GM12891 (cell line): Measurements from ENCODE around the gene NXN.
"Not testable (repeated sequence)": the region's sequence is repeated elsewhere in the genome, so short reads cannot be mapped to it uniquely, and the experiment has no call there.

Experiments
- DNase-seq: peaks from one replicate; pipeline ENCODE4 v3.0.0; 2011; ENCODE audit warnings: low spot score; ENCODE audit not compliant: insufficient read length
- FAIRE-seq: peaks from 2 replicates; lab custom pipeline; 2011; peaks lifted over from hg19 to GRCh38; lab: Jason Lieb, UNC
- PAX5 ChIP-seq: IDR thresholded peaks from 2 replicates; pipeline ENCODE4 v1.6.1; 2011; ENCODE audit warnings: low read length, moderate library complexity, mild to moderate bottlenecking; ENCODE audit not compliant: insufficient read depth, severe bottlenecking
- POLR2A ChIP-seq: IDR thresholded peaks from 2 replicates; pipeline ENCODE4 v1.6.1; 2011; ENCODE audit warnings: low read depth, low read length, control low read depth
- POLR2AphosphoS5 ChIP-seq: IDR thresholded peaks from 2 replicates; pipeline ENCODE4 v1.6.1; 2011; ENCODE audit warnings: low read depth, low read length, control low read depth
- POU2F2 ChIP-seq: IDR thresholded peaks from 2 replicates; pipeline ENCODE4 v1.6.1; 2011; ENCODE audit warnings: low read depth, mild to moderate bottlenecking, control low read depth, low read length, moderate library complexity
- SPI1 ChIP-seq: IDR thresholded peaks from 2 replicates; pipeline ENCODE4 v1.6.1; 2011; ENCODE audit warnings: low read depth, low read length, control low read depth
- TAF1 ChIP-seq: IDR thresholded peaks from 2 replicates; pipeline ENCODE4 v1.6.1; 2011; ENCODE audit warnings: low read depth, low read length, control low read depth

NXN gene

DNA sequence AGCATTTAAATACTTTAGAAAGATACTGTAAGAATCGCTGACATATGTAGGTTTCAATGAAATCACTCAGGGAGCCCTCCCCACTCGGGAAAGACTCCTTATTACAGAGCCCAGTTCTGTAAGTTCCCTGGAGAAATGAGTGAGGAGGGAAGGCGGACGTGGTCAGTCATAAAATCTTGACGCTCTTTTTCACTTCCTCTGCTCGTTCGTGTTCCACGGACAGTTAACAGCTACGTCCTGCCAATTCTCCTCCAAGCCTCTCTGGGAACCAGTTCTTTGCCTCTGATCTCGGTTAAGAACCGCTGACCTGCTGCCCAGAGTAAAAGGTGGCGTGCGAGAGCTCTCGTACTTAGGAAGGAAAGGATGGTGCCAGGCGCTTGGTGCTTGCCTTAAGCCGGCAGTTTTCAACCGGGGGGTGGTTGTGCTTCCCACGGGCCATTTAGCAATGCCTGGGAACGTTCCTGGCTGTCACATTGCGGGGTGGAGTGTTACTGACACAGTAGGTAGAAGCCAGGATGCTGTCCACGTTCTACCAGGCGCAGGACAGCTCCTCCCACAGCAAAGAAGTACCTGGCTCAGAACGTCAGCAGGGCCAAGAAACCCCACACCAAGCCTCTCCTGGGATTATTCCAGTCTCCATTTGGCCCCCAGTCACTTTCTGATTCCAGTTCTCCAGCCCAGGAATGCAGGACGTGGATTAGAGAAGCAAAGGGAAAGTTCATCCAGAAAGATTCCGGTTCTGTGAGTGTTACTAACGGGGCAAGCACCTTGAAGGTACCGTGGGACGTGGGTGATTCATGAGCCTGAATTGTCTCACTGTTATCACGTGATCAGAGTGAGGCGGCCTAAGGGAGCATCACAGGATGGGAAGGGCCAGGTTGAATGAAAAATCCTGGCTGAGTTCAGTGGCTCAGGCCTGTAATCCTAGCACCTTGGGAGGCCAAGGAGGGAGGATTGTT, 109.7 kb downstream of the NXN start:
- DNase-seq (no peak), FAIRE-seq (no peak)
- TF ChIP-seq POU2F2 (no peak), PAX5 (no peak), SPI1 (no peak; the same call in 1 of the 2 replicates), POLR2AphosphoS5 (no peak), TAF1 (no peak), POLR2A (no peak)

DNA sequence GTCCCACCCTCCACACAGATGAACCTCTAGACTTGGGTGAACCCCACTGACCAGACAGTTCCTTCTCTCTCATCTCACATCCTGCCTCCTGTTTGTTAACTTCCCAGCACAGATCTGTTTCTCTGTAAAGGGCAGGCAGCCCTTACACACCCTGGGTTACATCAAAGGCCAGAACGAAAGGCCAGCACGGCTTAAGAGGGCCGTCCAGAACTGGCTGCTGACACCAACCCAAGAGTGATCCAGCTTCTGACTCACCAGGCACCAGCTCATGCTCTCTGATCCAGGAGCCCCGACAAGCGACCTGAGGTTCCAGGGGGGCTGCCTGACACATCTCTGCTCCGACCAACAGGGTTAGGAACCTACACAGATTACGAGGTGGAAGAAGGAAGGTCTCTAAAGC, 110.5 kb downstream of the NXN start:
- TF ChIP-seq PAX5: no peak
- no peak for TF ChIP-seq POLR2AphosphoS5
- TF ChIP-seq POU2F2: no peak
- TF ChIP-seq SPI1: no peak
- TF ChIP-seq POLR2A: no peak
- no peak for TF ChIP-seq TAF1
- FAIRE-seq: no peak
- no peak for DNase-seq

DNA sequence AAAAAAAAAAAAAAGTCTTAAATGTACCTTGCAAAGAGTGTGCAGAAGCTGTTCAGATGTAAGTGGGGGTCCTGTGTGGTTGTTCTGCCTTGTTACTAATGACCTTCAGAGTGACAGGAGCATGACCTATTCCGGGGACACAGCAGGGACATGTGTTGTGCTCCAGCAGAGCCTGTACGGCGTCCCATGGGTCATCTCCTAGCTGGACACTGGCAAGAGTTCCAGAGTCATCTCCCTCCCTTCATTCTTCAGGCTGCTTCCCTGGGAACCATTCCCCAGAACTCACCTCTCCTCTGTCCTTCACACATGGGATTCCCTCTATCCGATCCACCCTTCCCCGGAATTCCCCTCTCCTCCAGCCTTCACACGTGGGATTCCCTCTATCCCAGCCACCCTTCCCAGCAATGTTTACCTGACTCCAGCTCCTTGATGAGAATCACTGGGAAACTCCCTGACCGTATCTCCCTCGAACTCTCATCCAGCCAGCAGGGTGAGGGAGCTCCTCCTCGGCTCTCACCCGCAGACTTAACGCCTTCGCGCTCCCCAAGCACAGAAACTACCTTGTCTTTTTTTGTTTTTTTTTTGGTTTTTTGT, 111.6 kb downstream of the NXN start:
- FAIRE-seq: no peak
- no peak for TF ChIP-seq PAX5
- TF ChIP-seq TAF1: no peak
- TF ChIP-seq POLR2A: no peak
- no peak for TF ChIP-seq SPI1
- no peak for TF ChIP-seq POU2F2
- no peak for TF ChIP-seq POLR2AphosphoS5
- DNase-seq: no peak

- FAIRE-seq, DNase-seq: not testable (repeated sequence)
Measured at GRCh38 chr17:867238-867637, 112.3 kb downstream of the NXN start.

DNA sequence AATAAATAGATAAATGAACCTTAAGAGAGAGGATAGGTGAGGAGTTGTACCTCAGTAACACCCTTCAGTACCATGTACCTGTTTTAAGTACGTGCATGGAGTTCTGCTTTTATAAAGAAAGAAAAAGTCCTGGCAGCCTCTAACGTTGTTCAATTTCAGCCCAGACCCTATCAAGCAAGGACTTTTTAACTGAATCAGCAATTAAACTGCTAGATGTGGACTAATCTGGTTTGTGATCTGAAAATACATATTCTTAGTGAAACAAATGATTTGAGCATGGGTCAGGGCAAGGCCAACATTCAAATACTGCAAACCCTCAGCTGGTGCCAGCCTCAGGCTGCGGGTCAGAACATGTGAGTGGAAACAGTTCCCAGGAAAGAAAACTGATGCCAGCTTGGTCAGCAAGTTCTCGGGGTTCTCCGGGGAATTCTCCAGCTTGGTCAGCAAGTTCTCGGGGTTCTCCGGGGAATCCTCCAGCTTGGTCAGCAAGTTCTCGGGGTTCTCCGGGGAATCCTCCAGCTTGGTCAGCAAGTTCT, 112.9 kb downstream of the NXN start:
- no peak for FAIRE-seq
- TF ChIP-seq SPI1 (no peak), POLR2AphosphoS5 (no peak), PAX5 (no peak), TAF1 (no peak), POU2F2 (no peak), POLR2A (no peak)

GRCh38 chr17:864315-864714, 115.3 kb downstream of the NXN start:
- FAIRE-seq (no peak), DNase-seq (no peak)
- TF ChIP-seq TAF1 (no peak), PAX5 (no peak), POLR2A (no peak), POLR2AphosphoS5 (no peak), SPI1 (no peak), POU2F2 (no peak)

More for the DNA sequence above, 112.9 kb downstream of the NXN start:
- no peak for DNase-seq

GRCh38 chr17:863880-864279, 115.7 kb downstream of the NXN start:
- FAIRE-seq (no peak), DNase-seq (no peak)
- TF ChIP-seq POLR2A: no peak
- TF ChIP-seq POU2F2: no peak
- no peak for TF ChIP-seq TAF1
- TF ChIP-seq SPI1: no peak
- no peak for TF ChIP-seq POLR2AphosphoS5
- TF ChIP-seq PAX5: no peak

DNA sequence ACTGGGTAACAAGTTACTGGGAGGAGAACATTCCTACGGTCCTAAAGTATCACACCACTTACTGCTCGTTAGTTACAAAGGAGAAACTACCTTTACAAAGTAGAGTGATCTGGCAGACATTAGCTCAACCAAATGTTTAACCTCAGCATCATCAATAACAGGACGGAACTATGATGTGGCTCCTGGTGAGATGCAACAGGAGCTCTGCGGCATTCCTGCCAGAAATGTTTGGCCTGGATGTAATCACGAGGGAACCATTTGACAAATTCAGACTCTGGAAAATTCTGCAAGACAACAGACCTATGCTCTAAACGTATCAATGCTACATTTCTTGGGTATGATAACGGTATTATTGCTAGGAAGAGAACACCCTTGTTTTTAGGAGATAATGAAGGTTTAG, 117.0 kb downstream of the NXN start:
- TF ChIP-seq POU2F2 (no peak), SPI1 (no peak), PAX5 (no peak), TAF1 (no peak), POLR2A (no peak), POLR2AphosphoS5 (no peak)
- FAIRE-seq: no peak
- DNase-seq: no peak

DNA sequence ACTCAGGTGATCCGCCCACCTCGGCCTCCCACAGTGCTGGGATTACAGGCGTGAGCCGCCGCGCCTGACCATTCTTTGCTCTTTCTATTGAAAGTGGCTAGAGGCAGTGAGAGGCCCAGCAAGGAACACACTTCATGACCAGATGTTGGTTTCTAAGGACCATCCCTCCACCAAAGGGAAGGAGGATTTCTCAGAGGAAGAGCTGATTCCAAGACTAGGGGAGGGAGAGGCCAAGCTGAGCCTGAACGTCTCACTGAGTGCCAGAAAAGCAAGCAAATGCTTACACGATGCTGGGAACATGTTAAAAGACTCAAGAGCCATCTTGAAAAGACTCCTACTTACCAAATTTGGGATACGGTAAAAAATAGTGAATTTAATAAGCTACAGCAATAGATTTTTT, 118.2 kb downstream of the NXN start:
- no peak for DNase-seq
- no peak for FAIRE-seq
- TF ChIP-seq PAX5 (no peak), POU2F2 (no peak), SPI1 (no peak), POLR2A (no peak), TAF1 (no peak), POLR2AphosphoS5 (no peak)
